Inferior parietal cortex (tissue), 1 donor: ENCODE results near the gene ERMAP.
"Not testable (repeated sequence)": the region's sequence is repeated elsewhere in the genome, so short reads cannot be mapped to it uniquely, and the experiment has no call there.

Experiments
- DNase-seq: peaks from one replicate; pipeline ENCODE4 v3.0.0-alpha.2; 2016; ENCODE audit errors: extremely low spot score

Gene ERMAP

GRCh38 chr1:42844592-42845140 is 27.7 kb downstream of the ERMAP start:
- DNase-seq = no peak

- DNase-seq = no peak
Observed at GRCh38 chr1:42845193-42845592, 28.3 kb downstream of the ERMAP start.

GRCh38 chr1:42845866-42846256 is 28.9 kb downstream of the ERMAP start:
- DNase-seq = no peak

- peak; percentile 99 for DNase-seq
Observed at GRCh38 chr1:42846257-42847110, 29.6 kb downstream of the ERMAP start, which contains the start of gene ZNF691. Gene ZNF691 (plus strand): TSS chr1:42846613. CDS start chr1:42849659, 3,046 bp downstream.

- no peak for DNase-seq
Observed at GRCh38 chr1:42847111-42847595, 30.2 kb downstream of the ERMAP start.

- no peak for DNase-seq
Observed at GRCh38 chr1:42847721-42848460, 31.0 kb downstream of the ERMAP start.

GRCh38 chr1:42848823-42849537 is 32.1 kb downstream of the ERMAP start:
- DNase-seq = no peak

GRCh38 chr1:42849944-42850343 is 33.0 kb downstream of the ERMAP start:
- no peak for DNase-seq

GRCh38 chr1:42851420-42851819 is 34.5 kb downstream of the ERMAP start:
- DNase-seq = no peak

GRCh38 chr1:42851960-42852607 is 35.2 kb downstream of the ERMAP start:
- DNase-seq = no peak

GRCh38 chr1:42852608-42852980 is 35.7 kb downstream of the ERMAP start:
- DNase-seq = no peak

- no peak for DNase-seq
Observed at GRCh38 chr1:42853116-42853884, 36.4 kb downstream of the ERMAP start.

GRCh38 chr1:42856554-42856953 is 39.6 kb downstream of the ERMAP start:
- DNase-seq = not testable (repeated sequence)

GRCh38 chr1:42859366-42859765 is 42.4 kb downstream of the ERMAP start:
- DNase-seq = not testable (repeated sequence)

- no peak for DNase-seq
Observed at GRCh38 chr1:42860339-42861013, 43.6 kb downstream of the ERMAP start.

GRCh38 chr1:42861014-42861399 is 44.1 kb downstream of the ERMAP start:
- DNase-seq = no peak

GRCh38 chr1:42866549-42866948 is 49.6 kb downstream of the ERMAP start:
- no peak for DNase-seq

GRCh38 chr1:42868466-42868865 is 51.5 kb downstream of the ERMAP start:
- not testable (repeated sequence) for DNase-seq

- DNase-seq = not testable (repeated sequence)
Observed at GRCh38 chr1:42869254-42869653, 52.3 kb downstream of the ERMAP start.

GRCh38 chr1:42869751-42870150 is 52.8 kb downstream of the ERMAP start:
- DNase-seq = not testable (repeated sequence)
